ENCODE data around the gene RYR1. TPM values are rescaled to one million over a fixed set of nuclear protein-coding genes. Genes with fewer than 3 reads are reported as not detected.
A peak's percentile ranks its signal among the peaks of the same experiment; 100 is the strongest.

Gene RYR1
- total and polyA plus RNA-seq, 11 donors = 0.44 to 2.1 (median 0.86) TPM

- no peak overlapping the region for H3K4me3 ChIP-seq
- H3K4me1 ChIP-seq = no peaks in the 10 kb centered on the region
- H3K27me3 ChIP-seq = peaks cover 0 to 20% (median 2%) of the 10 kb centered on the region in 9 donors
- TF ChIP-seq CTCF (IDR thresholded peaks at IDR 0.05) (no peak), POLR2A (IDR thresholded peaks at IDR 0.05) (no peak)
- WGBS, 4 donors = 85 to 90% (median 87%) methylated on average over 17 to 18 of the region's 18 CpGs
- H3K9me3 ChIP-seq = no peaks in the 10 kb centered on the region
- intact Hi-C loops (cut with DNase I) = no loop called here
- H3K36me3 ChIP-seq = no peaks in the 10 kb centered on the region
- ATAC-seq = no peak
- H3K27ac ChIP-seq = no peak overlapping the region
- peak in 1 of 5 donors; percentile 55 for DNase-seq
These were observed 29.9 kb downstream of the RYR1 start for GRCh38 chr19:38463365-38463764.

GRCh38 chr19:38464421-38465082 is 31.1 kb downstream of the RYR1 start:
- TF ChIP-seq POLR2A (IDR thresholded peaks at IDR 0.05) (no peak), CTCF (IDR thresholded peaks at IDR 0.05) (no peak)
- DNase-seq (peak in 1 of 5 donors; percentile 39), ATAC-seq (no peak)
- Histone ChIP-seq H3K27me3 (peaks cover 0 to 26% (median 2%) of the 10 kb centered on the region in 9 donors), H3K36me3 (no peaks in the 10 kb centered on the region), H3K9me3 (no peaks in the 10 kb centered on the region), H3K4me3 (no peak overlapping the region), H3K4me1 (no peaks in the 10 kb centered on the region), H3K27ac (no peak overlapping the region)
- intact Hi-C loops (cut with DNase I) = no loop called here
- 51 to 61% (median 57%) methylated on average over 15 of the region's 15 CpGs for WGBS, 4 donors

- no peaks in the 10 kb centered on the region for H3K4me1 ChIP-seq
- H3K27ac ChIP-seq = no peak overlapping the region
- WGBS, 4 donors = 90 to 95% (median 93%) methylated on average over 13 to 26 of the region's 26 CpGs
- H3K9me3 ChIP-seq = no peaks in the 10 kb centered on the region
- no peaks in the 10 kb centered on the region for H3K36me3 ChIP-seq
- TF ChIP-seq CTCF (IDR thresholded peaks at IDR 0.05) (no peak), POLR2A (IDR thresholded peaks at IDR 0.05) (no peak)
- peaks cover 0 to 27% (median 2%) of the 10 kb centered on the region in 9 donors for H3K27me3 ChIP-seq
- intact Hi-C loops (cut with DNase I) = no loop called here
- ATAC-seq (peak in 1 of 4 donors; percentile 23), DNase-seq (peak in 1 of 5 donors; percentile 47)
- H3K4me3 ChIP-seq = no peak overlapping the region
These were observed 32.6 kb downstream of the RYR1 start for GRCh38 chr19:38466050-38466449.

DNA sequence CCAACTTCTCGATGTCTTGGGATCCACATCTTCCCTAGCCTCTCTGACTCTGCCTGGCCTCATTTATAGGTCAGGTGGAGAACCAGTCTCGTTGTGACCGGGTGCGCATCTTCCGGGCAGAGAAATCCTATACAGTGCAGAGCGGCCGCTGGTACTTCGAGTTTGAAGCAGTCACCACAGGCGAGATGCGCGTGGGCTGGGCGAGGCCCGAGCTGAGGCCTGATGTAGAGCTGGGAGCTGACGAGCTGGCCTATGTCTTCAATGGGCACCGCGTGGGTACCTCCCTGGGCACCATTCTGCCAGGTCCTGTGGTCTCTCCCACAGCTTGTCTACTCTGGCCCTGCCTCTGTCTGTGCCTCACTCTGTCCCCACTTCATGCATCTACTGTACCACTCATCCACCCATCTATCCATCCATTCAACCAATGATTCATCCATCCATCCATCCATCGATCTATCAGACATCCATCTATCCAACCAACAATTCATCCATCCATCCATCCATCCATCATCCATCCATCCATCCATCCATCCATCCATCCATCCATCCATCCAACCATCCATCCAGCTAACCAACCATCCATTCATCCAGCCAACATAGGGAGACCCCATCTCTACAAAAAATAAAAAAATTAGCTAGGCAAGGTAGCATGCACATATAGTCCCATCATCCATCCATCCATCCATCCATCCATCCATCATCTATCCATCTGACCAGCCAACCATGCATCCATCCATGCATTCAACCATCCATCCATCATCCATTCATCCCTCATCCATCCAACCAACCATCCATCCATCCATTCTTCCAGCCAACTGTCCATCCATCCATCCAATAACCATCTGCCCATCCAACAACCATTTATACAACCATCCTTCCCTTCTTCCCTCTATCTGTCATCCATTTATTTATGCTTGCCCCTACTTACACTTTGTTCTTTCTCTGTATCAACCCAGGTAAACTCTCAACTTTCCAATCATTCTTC is 34.3 kb downstream of the RYR1 start:
- DNase-seq = no peak
- Histone ChIP-seq H3K9me3 (no peaks in the 10 kb centered on the region), H3K4me1 (no peaks in the 10 kb centered on the region), H3K36me3 (no peaks in the 10 kb centered on the region), H3K27ac (no peak overlapping the region), H3K4me3 (no peak overlapping the region), H3K27me3 (peaks cover 0 to 21% (median 0%) of the 10 kb centered on the region in 9 donors)
- no peak for TF ChIP-seq CTCF (IDR thresholded peaks at IDR 0.05)
- no peak for TF ChIP-seq POLR2A (IDR thresholded peaks at IDR 0.05)
- intact Hi-C loops (cut with DNase I) = no loop called here
- WGBS, 4 donors = 89 to 94% (median 92%) methylated on average over 17 of the region's 17 CpGs
- ATAC-seq = no peak
